Measurements from ENCODE around the gene SFXN5. TPM values are rescaled to one million over a fixed set of nuclear protein-coding genes. Genes with fewer than 3 reads are reported as not detected.

SFXN5 gene
- total and polyA plus RNA-seq, 2 donors (not counting 1 experiment from before 2014, with no cell fraction given) = 5.8 to 13.9 TPM

DNA sequence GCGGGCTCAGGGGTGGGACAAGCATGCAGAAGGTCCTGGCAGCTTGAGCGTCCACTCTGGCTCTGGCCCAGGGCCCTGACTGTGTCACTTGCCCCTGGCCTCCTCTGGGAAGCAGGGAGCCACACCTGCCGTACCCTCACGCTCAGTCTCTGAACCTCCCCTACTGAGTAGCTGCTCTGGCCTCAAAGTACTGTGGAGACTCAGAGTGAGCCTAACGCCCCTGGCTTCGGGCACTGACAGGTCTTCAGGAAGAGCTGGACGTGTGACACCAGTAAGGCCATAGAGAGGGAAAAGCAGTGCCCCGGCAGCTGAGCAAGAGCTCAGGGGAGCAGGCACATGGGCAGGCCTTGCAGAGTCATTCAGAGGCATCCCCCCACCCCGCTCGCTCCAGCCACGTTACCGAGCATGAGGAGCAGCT is 73.3 kb downstream of the SFXN5 start:
- Histone ChIP-seq H3K79me2 (ENCODE audit: control insufficient read depth, insufficient read depth, low read length) (no peaks in the 10 kb centered on the region), H2AFZ (ENCODE audit: low read length) (no peak overlapping the region), H3K4me3 (replicated peaks in 1 of 4; ENCODE audit: control extremely low read depth in 1 of 4, insufficient read depth in 1 of 4, low read depth in 3 of 4, low read length in 4 of 4) (no peak overlapping the region), H3K9me3 (ENCODE audit: control insufficient read depth, insufficient read depth, low read depth, low read length) (no peaks in the 10 kb centered on the region), H3K36me3 (ENCODE audit: control insufficient read depth, insufficient read depth, low read length) (no peaks in the 10 kb centered on the region), H3K27ac (ENCODE audit: insufficient read depth, low read length) (no peak overlapping the region), H3K4me2 (ENCODE audit: extremely low read depth, insufficient read depth, low read length) (no peak overlapping the region), H3K27me3 (ENCODE audit: control insufficient read depth, insufficient read depth, low read length) (no peaks in the 10 kb centered on the region), H3K4me1 (ENCODE audit: control insufficient read depth, extremely low read depth, insufficient read depth, low read length) (peaks cover 2% of the 10 kb centered on the region), H3K9ac (ENCODE audit: insufficient read depth, low read length) (no peak overlapping the region), H4K20me1 (ENCODE audit: control insufficient read depth, extremely low read depth, insufficient read depth, low read length) (no peaks in the 10 kb centered on the region)
- no peak for DNase-seq (ENCODE audit: low read depth in 2 of 2)
- TF ChIP-seq EZH2 (IDR thresholded peaks at IDR 0.05; ENCODE audit: low read length, missing control alignments) = no peak
- TF ChIP-seq, protein P1, sequence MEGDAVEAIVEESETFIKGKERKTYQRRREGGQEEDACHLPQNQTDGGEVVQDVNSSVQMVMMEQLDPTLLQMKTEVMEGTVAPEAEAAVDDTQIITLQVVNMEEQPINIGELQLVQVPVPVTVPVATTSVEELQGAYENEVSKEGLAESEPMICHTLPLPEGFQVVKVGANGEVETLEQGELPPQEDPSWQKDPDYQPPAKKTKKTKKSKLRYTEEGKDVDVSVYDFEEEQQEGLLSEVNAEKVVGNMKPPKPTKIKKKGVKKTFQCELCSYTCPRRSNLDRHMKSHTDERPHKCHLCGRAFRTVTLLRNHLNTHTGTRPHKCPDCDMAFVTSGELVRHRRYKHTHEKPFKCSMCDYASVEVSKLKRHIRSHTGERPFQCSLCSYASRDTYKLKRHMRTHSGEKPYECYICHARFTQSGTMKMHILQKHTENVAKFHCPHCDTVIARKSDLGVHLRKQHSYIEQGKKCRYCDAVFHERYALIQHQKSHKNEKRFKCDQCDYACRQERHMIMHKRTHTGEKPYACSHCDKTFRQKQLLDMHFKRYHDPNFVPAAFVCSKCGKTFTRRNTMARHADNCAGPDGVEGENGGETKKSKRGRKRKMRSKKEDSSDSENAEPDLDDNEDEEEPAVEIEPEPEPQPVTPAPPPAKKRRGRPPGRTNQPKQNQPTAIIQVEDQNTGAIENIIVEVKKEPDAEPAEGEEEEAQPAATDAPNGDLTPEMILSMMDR (conservative IDR thresholded peaks at IDR 0.05 in 1 of 2, IDR thresholded peaks at IDR 0.05 in 1 of 2; ENCODE audit: low read depth in 1 of 2, low read length in 2 of 2) = no peak

DNA sequence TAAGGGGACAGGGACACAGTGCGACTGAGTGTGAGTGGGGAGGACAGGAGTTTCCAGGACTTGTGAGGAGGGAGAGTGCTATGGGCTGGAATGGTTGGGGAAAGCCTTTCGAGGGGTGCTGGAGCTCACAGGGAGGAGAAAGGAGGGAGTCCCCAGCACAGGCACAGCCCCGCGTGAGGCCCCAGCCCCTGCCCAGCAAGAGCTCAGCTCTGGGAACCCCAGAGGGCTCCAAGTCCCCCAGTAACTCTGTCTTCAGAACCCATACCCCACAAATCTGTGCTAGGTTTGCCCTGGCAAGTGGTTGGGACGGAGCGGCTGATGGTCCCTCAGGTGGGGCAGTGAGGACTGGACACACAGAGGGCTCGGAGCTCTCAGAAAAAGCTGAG is 75.4 kb downstream of the SFXN5 start:
- H3K4me1 ChIP-seq (ENCODE audit: control insufficient read depth, extremely low read depth, insufficient read depth, low read length) = peaks cover 2% of the 10 kb centered on the region
- no peak overlapping the region for H3K9ac ChIP-seq (ENCODE audit: insufficient read depth, low read length)
- H3K27me3 ChIP-seq (ENCODE audit: control insufficient read depth, insufficient read depth, low read length) = no peaks in the 10 kb centered on the region
- H3K27ac ChIP-seq (ENCODE audit: insufficient read depth, low read length) = no peak overlapping the region
- no peaks in the 10 kb centered on the region for H3K9me3 ChIP-seq (ENCODE audit: control insufficient read depth, insufficient read depth, low read depth, low read length)
- no peaks in the 10 kb centered on the region for H3K36me3 ChIP-seq (ENCODE audit: control insufficient read depth, insufficient read depth, low read length)
- H3K79me2 ChIP-seq (ENCODE audit: control insufficient read depth, insufficient read depth, low read length) = no peaks in the 10 kb centered on the region
- H4K20me1 ChIP-seq (ENCODE audit: control insufficient read depth, extremely low read depth, insufficient read depth, low read length) = no peaks in the 10 kb centered on the region
- H3K4me3 ChIP-seq (replicated peaks in 1 of 4; ENCODE audit: control extremely low read depth in 1 of 4, insufficient read depth in 1 of 4, low read depth in 3 of 4, low read length in 4 of 4) = no peak overlapping the region
- no peak overlapping the region for H3K4me2 ChIP-seq (ENCODE audit: extremely low read depth, insufficient read depth, low read length)
- DNase-seq (ENCODE audit: low read depth in 2 of 2) = no peak
- H2AFZ ChIP-seq (ENCODE audit: low read length) = no peak overlapping the region
- TF ChIP-seq, protein P1 (conservative IDR thresholded peaks at IDR 0.05 in 1 of 2, IDR thresholded peaks at IDR 0.05 in 1 of 2; ENCODE audit: low read depth in 1 of 2, low read length in 2 of 2) = no peak
- no peak for TF ChIP-seq EZH2 (IDR thresholded peaks at IDR 0.05; ENCODE audit: low read length, missing control alignments)

- no peak overlapping the region for H2AFZ ChIP-seq (ENCODE audit: low read length)
- H3K4me3 ChIP-seq (replicated peaks in 1 of 4; ENCODE audit: control extremely low read depth in 1 of 4, insufficient read depth in 1 of 4, low read depth in 3 of 4, low read length in 4 of 4) = no peak overlapping the region
- no peak overlapping the region for H3K4me2 ChIP-seq (ENCODE audit: extremely low read depth, insufficient read depth, low read length)
- H3K27me3 ChIP-seq (ENCODE audit: control insufficient read depth, insufficient read depth, low read length) = no peaks in the 10 kb centered on the region
- no peaks in the 10 kb centered on the region for H4K20me1 ChIP-seq (ENCODE audit: control insufficient read depth, extremely low read depth, insufficient read depth, low read length)
- no peak for TF ChIP-seq EZH2 (IDR thresholded peaks at IDR 0.05; ENCODE audit: low read length, missing control alignments)
- TF ChIP-seq, protein P1 (conservative IDR thresholded peaks at IDR 0.05 in 1 of 2, IDR thresholded peaks at IDR 0.05 in 1 of 2; ENCODE audit: low read depth in 1 of 2, low read length in 2 of 2) = no peak
- DNase-seq (ENCODE audit: low read depth in 2 of 2) = no peak
- peaks cover 2% of the 10 kb centered on the region for H3K4me1 ChIP-seq (ENCODE audit: control insufficient read depth, extremely low read depth, insufficient read depth, low read length)
- H3K9me3 ChIP-seq (ENCODE audit: control insufficient read depth, insufficient read depth, low read depth, low read length) = no peaks in the 10 kb centered on the region
- H3K79me2 ChIP-seq (ENCODE audit: control insufficient read depth, insufficient read depth, low read length) = no peaks in the 10 kb centered on the region
- H3K36me3 ChIP-seq (ENCODE audit: control insufficient read depth, insufficient read depth, low read length) = no peaks in the 10 kb centered on the region
- H3K27ac ChIP-seq (ENCODE audit: insufficient read depth, low read length) = no peak overlapping the region
- no peak overlapping the region for H3K9ac ChIP-seq (ENCODE audit: insufficient read depth, low read length)
These were observed 75.9 kb downstream of the SFXN5 start for GRCh38 chr2:72995430-72996116.

Data from fibroblast of lung (primary cell).